SK-N-SH treated with all-trans-retinoic acid at 6 μM for 48 hours (cell line): ENCODE results near the gene CDCA4.

ENCODE experiments used
- OSR1 ChIP-seq: fragments of 250-450 bp; sonication (Bioruptor Pico); IDR thresholded peaks from 2 replicates; pipeline ENCODE4 v1.8.0; 2022; ENCODE audit warnings: moderate library complexity, mild to moderate bottlenecking, inconsistent platforms
- PATZ1 ChIP-seq: fragments of 250-450 bp; sonication (Bioruptor Pico); IDR thresholded peaks from 2 replicates; pipeline ENCODE4 v1.8.0; 2020; ENCODE audit warnings: mild to moderate bottlenecking, moderate library complexity, borderline replicate concordance
- TCF4 ChIP-seq: fragments of 250-450 bp; sonication (Bioruptor Pico); IDR thresholded peaks from 2 replicates; pipeline ENCODE4 v1.8.0; 2021; ENCODE audit warnings: mild to moderate bottlenecking, moderate library complexity, borderline replicate concordance
- ZFP3 ChIP-seq: fragments of 250-450 bp; sonication (Bioruptor Pico); IDR thresholded peaks from 2 replicates; pipeline ENCODE4 v1.5.0; 2020; ENCODE audit warnings: mild to moderate bottlenecking, moderate library complexity
- ZNF70 ChIP-seq: fragments of 450-650 bp; formaldehyde crosslinking; IDR thresholded peaks from 2 replicates; pipeline ENCODE4 v1.5.0; 2020; ENCODE audit warnings: mild to moderate bottlenecking, moderate library complexity

GRCh38 chr14:105023791-105024480 is 3.1 kb upstream of the CDCA4 start:
- TF ChIP-seq ZNF70 (CRISPR knock-in tag) (no peak), OSR1 (CRISPR knock-in tag) (no peak), TCF4 (no peak), PATZ1 (CRISPR knock-in tag) (no peak; the same call in 1 of the 2 replicates), ZFP3 (CRISPR knock-in tag) (no peak)
